ENCODE results near the gene NUBPL.

NUBPL gene

DNA sequence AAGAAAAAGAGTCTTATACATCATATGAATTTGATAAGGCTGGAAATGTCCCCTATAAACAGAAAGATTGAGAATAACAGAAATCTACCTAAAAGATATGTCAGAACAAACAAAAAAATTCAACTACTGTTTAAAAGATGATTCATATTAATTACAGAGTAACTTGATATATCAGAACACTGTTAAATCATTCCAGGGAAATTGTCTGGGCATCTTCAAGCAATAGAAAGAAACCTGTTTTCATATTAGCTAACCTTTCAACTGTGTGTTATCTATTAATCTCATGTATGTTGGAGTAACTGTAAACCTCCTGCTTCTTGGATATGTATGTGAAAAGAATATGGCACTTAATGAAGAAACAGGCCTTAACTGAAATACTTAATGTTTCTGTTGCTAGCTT lies 96.7 kb downstream of the NUBPL start:
- Histone ChIP-seq H3K9ac (no peak overlapping the region), H3K9me3 (ENCODE audit: control insufficient read depth, low read length) (no peaks in the 10 kb centered on the region), H3K27ac (no peak overlapping the region), H3K36me3 (ENCODE audit: control insufficient read depth, insufficient read depth, low read length) (no peaks in the 10 kb centered on the region), H3K4me1 (no peaks in the 10 kb centered on the region), H2AFZ (no peak overlapping the region), H3K4me3 (ENCODE audit: low read depth, low read length) (no peak overlapping the region), H3K79me2 (no peaks in the 10 kb centered on the region), H3K27me3 (ENCODE audit: control insufficient read depth, insufficient read depth, low read length) (no peaks in the 10 kb centered on the region), H3K4me2 (ENCODE audit: low read length) (no peak overlapping the region)
- TF ChIP-seq, protein P1, sequence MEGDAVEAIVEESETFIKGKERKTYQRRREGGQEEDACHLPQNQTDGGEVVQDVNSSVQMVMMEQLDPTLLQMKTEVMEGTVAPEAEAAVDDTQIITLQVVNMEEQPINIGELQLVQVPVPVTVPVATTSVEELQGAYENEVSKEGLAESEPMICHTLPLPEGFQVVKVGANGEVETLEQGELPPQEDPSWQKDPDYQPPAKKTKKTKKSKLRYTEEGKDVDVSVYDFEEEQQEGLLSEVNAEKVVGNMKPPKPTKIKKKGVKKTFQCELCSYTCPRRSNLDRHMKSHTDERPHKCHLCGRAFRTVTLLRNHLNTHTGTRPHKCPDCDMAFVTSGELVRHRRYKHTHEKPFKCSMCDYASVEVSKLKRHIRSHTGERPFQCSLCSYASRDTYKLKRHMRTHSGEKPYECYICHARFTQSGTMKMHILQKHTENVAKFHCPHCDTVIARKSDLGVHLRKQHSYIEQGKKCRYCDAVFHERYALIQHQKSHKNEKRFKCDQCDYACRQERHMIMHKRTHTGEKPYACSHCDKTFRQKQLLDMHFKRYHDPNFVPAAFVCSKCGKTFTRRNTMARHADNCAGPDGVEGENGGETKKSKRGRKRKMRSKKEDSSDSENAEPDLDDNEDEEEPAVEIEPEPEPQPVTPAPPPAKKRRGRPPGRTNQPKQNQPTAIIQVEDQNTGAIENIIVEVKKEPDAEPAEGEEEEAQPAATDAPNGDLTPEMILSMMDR (IDR thresholded peaks at IDR 0.05) = no peak

DNA sequence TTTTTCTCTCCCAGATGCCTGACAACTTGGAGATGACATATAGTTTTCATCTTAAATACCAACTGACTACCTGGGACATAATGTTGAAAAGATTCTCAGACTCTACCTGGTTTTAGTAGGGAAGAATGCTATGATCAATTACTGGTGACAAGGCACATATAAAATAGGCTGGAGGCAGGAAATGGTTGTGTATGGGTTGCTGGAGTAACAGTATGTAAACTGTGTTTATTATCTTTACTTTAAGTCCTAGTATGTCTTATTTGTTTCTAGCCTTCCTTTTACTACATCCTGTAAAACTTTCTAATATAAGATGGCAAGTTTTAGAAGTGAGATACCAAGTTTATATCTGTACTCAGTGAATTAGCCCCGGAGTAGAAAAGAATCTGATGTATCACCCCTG lies 98.1 kb downstream of the NUBPL start:
- Histone ChIP-seq H3K4me1 (no peaks in the 10 kb centered on the region), H2AFZ (no peak overlapping the region), H3K4me3 (ENCODE audit: low read depth, low read length) (no peak overlapping the region), H3K79me2 (no peaks in the 10 kb centered on the region), H3K27me3 (ENCODE audit: control insufficient read depth, insufficient read depth, low read length) (no peaks in the 10 kb centered on the region), H3K9me3 (ENCODE audit: control insufficient read depth, low read length) (no peaks in the 10 kb centered on the region), H3K27ac (no peak overlapping the region), H3K4me2 (ENCODE audit: low read length) (no peak overlapping the region), H3K36me3 (ENCODE audit: control insufficient read depth, insufficient read depth, low read length) (no peaks in the 10 kb centered on the region), H3K9ac (no peak overlapping the region)
- TF ChIP-seq, protein P1 (IDR thresholded peaks at IDR 0.05) = no peak

DNA sequence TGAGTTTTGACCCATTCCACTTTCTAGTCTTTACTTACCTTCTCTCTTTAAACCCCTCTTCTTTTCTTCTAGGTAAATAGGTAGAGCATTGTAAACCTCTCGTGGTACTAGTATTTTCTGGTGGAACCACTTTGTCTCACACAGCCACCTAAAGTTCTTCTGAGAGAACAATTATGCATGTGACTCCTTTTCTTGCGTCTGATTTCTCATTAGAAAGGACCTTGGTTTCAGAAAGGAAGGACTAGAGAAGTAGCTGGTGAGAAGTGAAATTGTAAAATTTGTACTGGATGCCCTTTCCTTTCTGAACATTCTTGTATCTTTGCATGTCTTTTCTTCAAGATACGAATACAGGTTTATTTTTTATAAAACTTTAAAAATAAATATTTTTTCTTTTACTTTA lies 99.0 kb downstream of the NUBPL start:
- TF ChIP-seq, protein P1 (IDR thresholded peaks at IDR 0.05) = no peak
- Histone ChIP-seq H3K4me1 (no peaks in the 10 kb centered on the region), H3K27me3 (ENCODE audit: control insufficient read depth, insufficient read depth, low read length) (no peaks in the 10 kb centered on the region), H2AFZ (no peak overlapping the region), H3K4me2 (ENCODE audit: low read length) (no peak overlapping the region), H3K79me2 (peaks cover 2% of the 10 kb centered on the region), H3K9me3 (ENCODE audit: control insufficient read depth, low read length) (no peaks in the 10 kb centered on the region), H3K36me3 (ENCODE audit: control insufficient read depth, insufficient read depth, low read length) (no peaks in the 10 kb centered on the region), H3K27ac (no peak overlapping the region), H3K4me3 (ENCODE audit: low read depth, low read length) (no peak overlapping the region), H3K9ac (no peak overlapping the region)

DNA sequence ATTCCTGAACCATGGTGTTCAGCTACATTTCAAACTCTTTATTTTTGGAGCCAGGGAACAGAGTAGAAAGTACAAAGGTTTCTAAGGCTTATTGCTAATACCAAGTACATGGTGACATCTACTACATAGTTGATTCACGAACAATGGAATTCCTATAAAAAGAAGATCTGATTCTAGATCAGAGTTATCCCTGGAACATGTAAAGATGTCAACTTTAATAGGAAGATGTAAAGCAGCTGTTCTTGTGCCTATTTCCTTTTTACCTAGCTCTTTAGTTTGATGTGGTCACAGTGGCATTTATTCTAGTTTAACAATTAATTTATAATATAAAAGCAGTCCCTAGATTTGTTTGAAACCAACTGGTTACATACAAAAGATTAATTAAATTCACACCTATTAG lies 99.5 kb downstream of the NUBPL start:
- Histone ChIP-seq H3K4me2 (ENCODE audit: low read length) (no peak overlapping the region), H3K9me3 (ENCODE audit: control insufficient read depth, low read length) (no peaks in the 10 kb centered on the region), H3K36me3 (ENCODE audit: control insufficient read depth, insufficient read depth, low read length) (no peaks in the 10 kb centered on the region), H3K4me3 (ENCODE audit: low read depth, low read length) (no peak overlapping the region), H3K27me3 (ENCODE audit: control insufficient read depth, insufficient read depth, low read length) (no peaks in the 10 kb centered on the region), H3K4me1 (no peaks in the 10 kb centered on the region), H2AFZ (no peak overlapping the region), H3K27ac (no peak overlapping the region), H3K79me2 (peaks cover 2% of the 10 kb centered on the region), H3K9ac (no peak overlapping the region)
- TF ChIP-seq, protein P1 (IDR thresholded peaks at IDR 0.05) = no peak

DNA sequence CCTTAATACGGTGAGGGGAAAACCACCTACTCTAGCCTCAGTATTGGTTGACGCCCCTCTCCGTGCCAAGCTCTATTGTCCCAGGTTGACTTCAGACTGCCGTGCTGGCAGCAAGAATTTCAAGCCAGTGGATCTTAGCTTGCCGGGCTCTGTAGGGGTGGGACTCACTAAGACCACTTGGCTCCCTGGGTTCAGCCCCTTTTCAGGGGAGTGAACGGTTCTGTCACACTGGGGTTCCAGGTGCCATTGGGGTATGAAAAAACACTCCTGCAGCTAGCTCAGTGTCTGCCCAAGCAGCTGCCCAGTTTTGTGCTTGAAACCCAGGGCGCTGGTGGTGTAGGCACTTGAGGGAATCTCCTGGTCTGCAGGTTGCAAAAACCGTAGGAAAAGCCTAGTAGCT lies 107.1 kb downstream of the NUBPL start:
- no peak overlapping the region for H2AFZ ChIP-seq
- no peaks in the 10 kb centered on the region for H3K27me3 ChIP-seq (ENCODE audit: control insufficient read depth, insufficient read depth, low read length)
- no peaks in the 10 kb centered on the region for H3K4me1 ChIP-seq
- no peak overlapping the region for H3K4me3 ChIP-seq (ENCODE audit: low read depth, low read length)
- peaks cover 2% of the 10 kb centered on the region for H3K79me2 ChIP-seq
- H3K27ac ChIP-seq = no peak overlapping the region
- H3K9ac ChIP-seq = no peak overlapping the region
- no peaks in the 10 kb centered on the region for H3K36me3 ChIP-seq (ENCODE audit: control insufficient read depth, insufficient read depth, low read length)
- H3K4me2 ChIP-seq (ENCODE audit: low read length) = no peak overlapping the region
- H3K9me3 ChIP-seq (ENCODE audit: control insufficient read depth, low read length) = no peaks in the 10 kb centered on the region
- TF ChIP-seq, protein P1 (IDR thresholded peaks at IDR 0.05) = no peak
